ENCODE results near the gene MDP1. TPM values are rescaled to one million over a fixed set of nuclear protein-coding genes. Genes with fewer than 3 reads are reported as not detected.
A peak's percentile ranks its signal among the peaks of the same experiment; 100 is the strongest.
"Not testable (repeated sequence)": the region's sequence is repeated elsewhere in the genome, so short reads cannot be mapped to it uniquely, and the experiment has no call there.

Gene MDP1
- total and polyA plus RNA-seq, 3 experiments from 2014 or later, result 15.5 to 25.8 (median 16.2) TPM

DNA sequence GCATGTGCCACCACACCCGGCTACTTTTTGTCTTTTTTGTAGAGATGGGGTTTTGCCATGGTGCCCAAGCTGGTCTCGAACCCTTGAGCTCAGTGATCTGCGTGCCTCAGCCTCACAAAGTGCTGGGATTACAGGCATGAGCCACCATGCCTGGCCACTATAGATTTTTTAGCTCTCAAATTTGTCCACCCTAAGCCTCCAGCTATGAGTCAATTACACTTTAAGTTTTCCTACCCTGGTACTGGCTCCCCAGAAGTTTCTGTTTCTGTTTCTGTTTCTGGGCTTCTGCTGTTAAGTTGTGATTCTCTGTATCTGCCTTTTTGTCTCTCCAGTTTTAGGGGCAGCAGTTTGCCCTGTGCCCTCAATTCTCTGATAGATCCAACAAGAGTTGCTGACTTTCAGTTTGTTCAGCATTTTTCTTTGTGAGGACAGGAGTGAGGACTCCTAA, 30.9 kb upstream of the MDP1 start:
- H3K4me3 Mint-ChIP-seq, result peak overlapping the region; percentile 54 to 75 (median 66)
- CTCF ChIA-PET, result interaction anchor here (0.7 to 12.1 kb wide), 9 partner anchors 17 to 190 kb away, joined by 3 to 151 read pairs (median 33); partner anchors contain the start of genes CBLN3, CIDEB, DHRS1 and KHNYN
- peaks cover 15% of the 10 kb centered on the region for H3K4me1 ChIP-seq (ENCODE audit: insufficient read depth, low read length)
- H3K27me3 ChIP-seq (ENCODE audit: insufficient read depth, low read length, poor library complexity, severe bottlenecking), result no peaks in the 10 kb centered on the region
- H3K27ac ChIP-seq (ENCODE audit: low read depth, low read length), result no peak overlapping the region
- H3K4me3 ChIP-seq (ENCODE audit: low read length), result no peak overlapping the region
- H3K4me1 Mint-ChIP-seq, result peaks cover 27 to 39% (median 39%) of the 10 kb centered on the region in 3 donors
- no peaks in the 10 kb centered on the region for H3K9me3 Mint-ChIP-seq
- peak in 1 of 5 donors; percentile 35 for DNase-seq
- no peaks in the 10 kb centered on the region for H3K9me3 ChIP-seq (ENCODE audit: low read length)
- no peaks in the 10 kb centered on the region for H3K36me3 ChIP-seq (ENCODE audit: insufficient read depth, low read length)
- H3K27ac Mint-ChIP-seq, result peak overlapping the region; percentile 79 to 98 (median 92)
- no peaks in the 10 kb centered on the region for H3K27me3 Mint-ChIP-seq
- POLR2A ChIA-PET, result interaction anchor here (0.6 to 1.9 kb wide), 7 partner anchors 24 to 183 kb away, joined by 3 to 12 read pairs (median 4); partner anchors contain the start of genes CBLN3, DCAF11, IRF9 and KHNYN
- H3K36me3 Mint-ChIP-seq, result peaks cover 0 to 21% (median 1%) of the 10 kb centered on the region in 3 donors

DNA sequence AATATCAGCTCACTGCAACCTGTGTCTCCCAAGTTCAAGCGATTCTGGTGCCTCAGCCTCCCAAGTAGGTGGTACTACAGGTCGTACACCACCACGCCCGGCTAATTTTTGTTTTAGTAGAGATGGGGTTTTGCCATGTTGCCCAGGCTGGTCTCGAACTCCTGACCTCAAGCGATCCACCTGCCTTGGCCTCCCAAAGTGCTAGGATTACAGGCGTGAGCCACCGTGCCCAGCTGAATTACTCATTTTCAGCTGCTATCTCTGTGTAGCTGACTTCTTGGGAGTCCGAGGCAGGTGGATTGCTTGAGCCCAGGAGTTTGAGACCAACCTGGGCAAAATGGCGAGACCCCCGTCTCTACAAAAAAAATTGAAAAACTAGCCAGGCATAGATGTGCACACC, 29.5 kb upstream of the MDP1 start:
- not testable (repeated sequence) for H3K36me3 ChIP-seq (ENCODE audit: insufficient read depth, low read length); H3K9me3 ChIP-seq (ENCODE audit: low read length); H3K4me3 ChIP-seq (ENCODE audit: low read length); H3K27me3 Mint-ChIP-seq; H3K4me3 Mint-ChIP-seq; DNase-seq; H3K27me3 ChIP-seq (ENCODE audit: insufficient read depth, low read length, poor library complexity, severe bottlenecking); H3K27ac ChIP-seq (ENCODE audit: low read depth, low read length); H3K9me3 Mint-ChIP-seq
- H3K4me1 Mint-ChIP-seq, result peaks cover 36 to 52% (median 52%) of the 10 kb centered on the region in 3 donors
- H3K27ac Mint-ChIP-seq, result peak overlapping the region in 4 of 8 donors; percentile 79 to 95 (median 91)
- CTCF ChIA-PET, result interaction anchor here (0.7 to 12.1 kb wide), 8 partner anchors 25 to 186 kb away, joined by 3 to 151 read pairs (median 48); partner anchors contain the start of genes CBLN3, CIDEB, DHRS1 and KHNYN
- POLR2A ChIA-PET, result interaction anchor here (0.6 kb wide), 1 partner anchor 84 kb away, joined by 3 read pairs; no protein-coding TSS in a partner anchor
- H3K4me1 ChIP-seq (ENCODE audit: insufficient read depth, low read length), result peaks cover 29% of the 10 kb centered on the region
- peaks cover 0 to 23% (median 2%) of the 10 kb centered on the region in 3 donors for H3K36me3 Mint-ChIP-seq

DNA sequence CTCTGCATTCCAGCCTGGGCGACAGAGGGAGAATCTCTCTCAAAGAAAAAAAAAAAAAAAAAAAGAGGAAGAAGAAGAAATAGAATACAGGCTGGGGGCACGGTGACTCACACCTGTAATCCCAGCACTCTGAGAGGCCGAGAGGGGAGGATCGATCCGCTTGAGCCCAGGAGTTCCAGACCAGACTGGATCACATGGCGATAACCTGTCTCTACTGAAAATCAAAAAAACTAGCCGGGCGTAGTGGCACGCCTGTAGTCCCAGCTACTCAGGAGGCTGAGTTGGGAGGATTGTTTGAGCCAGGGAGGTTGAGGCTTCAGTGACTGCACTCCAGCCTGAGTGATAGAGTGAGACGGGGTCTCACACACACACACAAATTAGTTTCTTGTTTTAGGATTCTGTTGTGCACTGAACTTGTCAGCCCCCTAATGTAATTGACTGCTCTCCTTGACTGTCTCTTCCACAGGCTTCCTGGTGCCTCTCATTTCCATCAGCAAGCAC, 27.5 kb upstream of the MDP1 start:
- Histone ChIP-seq H3K27me3 (ENCODE audit: insufficient read depth, low read length, poor library complexity, severe bottlenecking) (no peaks in the 10 kb centered on the region), H3K4me1 (ENCODE audit: insufficient read depth, low read length) (peaks cover 49% of the 10 kb centered on the region), H3K36me3 (ENCODE audit: insufficient read depth, low read length) (peaks cover 27% of the 10 kb centered on the region), H3K4me3 (ENCODE audit: low read length) (peak overlapping the region; percentile 79), H3K27ac (ENCODE audit: low read depth, low read length) (peak overlapping the region; percentile 99), H3K9me3 (ENCODE audit: low read length) (no peaks in the 10 kb centered on the region)
- ChIA-PET POLR2A (interaction anchor here (0.7 to 3.3 kb wide), 13 partner anchors 10 to 200 kb away, joined by 5 to 44 read pairs (median 26); partner anchors contain the start of genes CBLN3, CHMP4A, DCAF11 and DHRS1), CTCF (interaction anchor here (0.6 to 12.1 kb wide), 28 partner anchors 9 to 774 kb away, joined by 3 to 151 read pairs (median 7); partner anchors contain the start of genes ADCY4, CBLN3, CHMP4A and CIDEB)
- Mint-ChIP-seq H3K4me1 (peaks cover 55 to 72% (median 71%) of the 10 kb centered on the region in 3 donors), H3K36me3 (peaks cover 4 to 38% (median 4%) of the 10 kb centered on the region in 3 donors), H3K27me3 (peaks cover 0 to 2% of the 10 kb centered on the region in 2 donors), H3K9me3 (no peaks in the 10 kb centered on the region), H3K27ac (peak overlapping the region; percentile 98 to 100 (median 100)), H3K4me3 (peak overlapping the region; percentile 93 to 99 (median 98))
- peak in 1 of 5 donors; percentile 9 for DNase-seq

DNA sequence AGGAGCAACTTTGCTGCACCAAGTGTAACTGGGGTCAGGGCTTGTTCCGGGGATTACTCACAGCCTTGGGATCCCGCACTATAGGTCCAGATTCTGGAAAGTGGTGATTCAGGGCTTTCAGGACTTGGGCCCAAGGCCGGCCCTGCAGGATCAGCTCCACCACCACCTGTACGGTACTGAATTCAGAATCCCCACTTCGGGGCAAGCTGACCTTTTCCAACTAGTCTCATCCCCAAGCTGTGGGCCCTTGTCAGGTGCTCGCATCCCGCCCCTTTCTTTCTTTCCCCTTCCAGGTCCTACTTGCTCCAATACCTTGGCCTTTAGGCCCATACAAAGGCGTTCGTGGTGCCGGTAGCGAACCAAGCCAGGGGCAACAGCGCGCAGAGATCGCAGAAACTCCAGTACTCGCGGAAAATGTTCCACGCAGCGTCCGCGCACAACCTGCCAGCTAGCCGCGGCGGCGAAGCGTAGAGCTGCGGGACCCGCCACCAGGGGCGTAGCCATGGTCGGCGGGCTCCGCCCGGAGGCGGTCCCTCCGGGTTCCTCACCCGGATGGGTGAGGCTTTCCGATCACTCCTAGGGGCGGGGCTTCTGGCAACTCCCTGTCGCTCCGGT, 26.1 kb upstream of the MDP1 start:
- H3K4me1 ChIP-seq (ENCODE audit: insufficient read depth, low read length), result peaks cover 51% of the 10 kb centered on the region
- H3K4me3 Mint-ChIP-seq, result peak overlapping the region; percentile 93 to 99 (median 98)
- peaks cover 4 to 52% (median 16%) of the 10 kb centered on the region in 3 donors for H3K36me3 Mint-ChIP-seq
- peaks cover 39% of the 10 kb centered on the region for H3K36me3 ChIP-seq (ENCODE audit: insufficient read depth, low read length)
- peaks cover 0 to 2% of the 10 kb centered on the region in 2 donors for H3K27me3 Mint-ChIP-seq
- H3K4me1 Mint-ChIP-seq, result peaks cover 63 to 76% (median 76%) of the 10 kb centered on the region in 3 donors
- H3K9me3 ChIP-seq (ENCODE audit: low read length), result no peaks in the 10 kb centered on the region
- POLR2A ChIA-PET, result interaction anchor here (0.6 to 3.3 kb wide), 23 partner anchors 9 to 201 kb away, joined by 3 to 44 read pairs (median 10); partner anchors contain the start of genes CBLN3, CHMP4A, DCAF11 and DHRS1
- H3K9me3 Mint-ChIP-seq, result no peaks in the 10 kb centered on the region
- H3K27me3 ChIP-seq (ENCODE audit: insufficient read depth, low read length, poor library complexity, severe bottlenecking), result no peaks in the 10 kb centered on the region
- peak overlapping the region; percentile 98 to 100 (median 100) for H3K27ac Mint-ChIP-seq
- peak overlapping the region; percentile 99 for H3K27ac ChIP-seq (ENCODE audit: low read depth, low read length)
- DNase-seq, result peak; percentile 92 to 97 (median 95)
- CTCF ChIA-PET, result interaction anchor here (0.7 to 12.1 kb wide), 39 partner anchors 8 to 200 kb away, joined by 3 to 151 read pairs (median 5); partner anchors contain the start of genes ADCY4, CBLN3, CHMP4A and CIDEB
- H3K4me3 ChIP-seq (ENCODE audit: low read length), result peak overlapping the region; percentile 79

DNA sequence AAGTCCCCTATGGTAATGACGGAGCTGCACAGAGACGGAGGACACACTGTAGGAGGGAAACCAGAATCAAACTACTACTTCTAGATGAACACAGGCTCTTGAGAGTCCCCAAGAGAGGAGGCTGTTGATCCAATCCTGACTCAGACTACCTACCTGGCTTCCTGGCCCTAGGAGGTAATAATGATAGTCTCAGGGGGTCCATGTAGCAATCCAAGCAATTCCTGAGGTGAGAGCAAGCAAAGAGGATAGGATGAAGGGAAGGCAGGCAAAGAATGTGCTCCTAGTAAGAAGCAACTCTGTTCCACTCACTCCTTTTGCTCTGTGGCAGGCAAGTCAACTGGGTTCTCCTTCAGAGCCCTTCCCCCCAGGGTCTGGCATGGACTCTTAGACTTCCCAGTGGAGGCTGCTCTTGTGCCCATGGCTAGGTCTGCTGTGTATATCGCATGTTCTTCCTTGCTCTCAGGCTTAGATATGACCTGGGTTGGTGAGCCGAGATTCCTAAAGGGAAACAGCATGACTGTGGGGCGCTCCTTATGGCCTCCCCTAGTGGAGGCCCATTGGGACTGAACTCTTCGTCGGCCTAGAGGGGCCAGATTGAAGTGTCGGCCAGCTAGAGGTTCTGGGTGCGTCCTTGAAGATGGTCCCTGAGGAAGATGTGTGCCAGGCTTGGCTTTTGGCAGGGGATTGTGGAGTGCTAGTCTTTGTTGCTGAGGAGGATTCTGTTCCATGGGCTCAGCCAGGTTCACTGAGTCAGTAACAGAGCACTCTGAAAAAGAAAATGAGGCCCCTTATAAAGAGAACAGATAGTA, 24.4 kb upstream of the MDP1 start:
- H3K4me1 Mint-ChIP-seq, result peaks cover 68 to 87% (median 81%) of the 10 kb centered on the region in 3 donors
- DNase-seq, result no peak
- H3K4me1 ChIP-seq (ENCODE audit: insufficient read depth, low read length), result peaks cover 48% of the 10 kb centered on the region
- ChIA-PET POLR2A (interaction anchor here (2.9 to 3.3 kb wide), 3 partner anchors 7 to 45 kb away, joined by 30 to 41 read pairs (median 33); partner anchors contain the start of genes CHMP4A, GMPR2, NEDD8 and TM9SF1), CTCF (interaction anchor here (0.9 to 12.1 kb wide), 3 partner anchors 13 to 93 kb away, joined by 3 to 146 read pairs (median 52); partner anchors contain the start of genes ADCY4, CIDEB, LTB4R and LTB4R2)
- H3K27ac ChIP-seq (ENCODE audit: low read depth, low read length), result no peak overlapping the region
- H3K4me3 ChIP-seq (ENCODE audit: low read length), result no peak overlapping the region
- H3K4me3 Mint-ChIP-seq, result peak overlapping the region; percentile 60 to 99 (median 96)
- peaks cover 0 to 2% of the 10 kb centered on the region in 2 donors for H3K27me3 Mint-ChIP-seq
- H3K36me3 ChIP-seq (ENCODE audit: insufficient read depth, low read length), result peaks cover 55% of the 10 kb centered on the region
- no peaks in the 10 kb centered on the region for H3K9me3 ChIP-seq (ENCODE audit: low read length)
- H3K27me3 ChIP-seq (ENCODE audit: insufficient read depth, low read length, poor library complexity, severe bottlenecking), result no peaks in the 10 kb centered on the region
- H3K36me3 Mint-ChIP-seq, result peaks cover 4 to 68% (median 25%) of the 10 kb centered on the region in 3 donors
- H3K27ac Mint-ChIP-seq, result peak overlapping the region; percentile 66 to 99 (median 80)
- no peaks in the 10 kb centered on the region for H3K9me3 Mint-ChIP-seq

DNA sequence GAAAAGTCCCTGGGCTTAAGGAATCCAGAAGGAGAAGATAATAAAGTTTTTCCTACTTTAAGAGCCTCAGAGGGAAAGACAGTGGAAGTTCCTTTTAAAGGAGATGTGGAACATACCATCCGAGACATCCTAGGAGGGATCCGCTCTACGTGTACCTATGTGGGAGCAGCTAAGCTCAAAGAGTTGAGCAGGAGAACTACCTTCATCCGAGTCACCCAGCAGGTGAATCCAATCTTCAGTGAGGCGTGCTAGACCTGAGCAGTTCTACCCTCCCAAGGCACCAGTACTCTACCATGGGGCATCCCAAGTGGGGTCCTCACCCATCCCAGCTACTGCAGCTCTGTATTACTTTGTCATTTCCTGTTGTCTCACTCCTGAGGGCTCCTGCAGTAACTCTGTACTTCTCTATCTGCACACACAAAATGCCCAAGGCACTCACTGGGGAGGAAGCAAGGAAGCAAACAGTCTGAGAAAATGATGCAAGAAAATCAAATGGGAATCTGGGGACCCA, 22.7 kb upstream of the MDP1 start:
- peaks cover 62% of the 10 kb centered on the region for H3K4me1 ChIP-seq (ENCODE audit: insufficient read depth, low read length)
- peaks cover 0 to 2% of the 10 kb centered on the region in 2 donors for H3K27me3 Mint-ChIP-seq
- H3K4me3 Mint-ChIP-seq, result peak overlapping the region in 1 of 7 donors; percentile 96
- no peak overlapping the region for H3K4me3 ChIP-seq (ENCODE audit: low read length)
- H3K27ac Mint-ChIP-seq, result peak overlapping the region in 7 of 8 donors; percentile 13 to 99 (median 51)
- no peaks in the 10 kb centered on the region for H3K27me3 ChIP-seq (ENCODE audit: insufficient read depth, low read length, poor library complexity, severe bottlenecking)
- no peak for DNase-seq
- H3K9me3 ChIP-seq (ENCODE audit: low read length), result no peaks in the 10 kb centered on the region
- H3K36me3 Mint-ChIP-seq, result peaks cover 4 to 81% (median 25%) of the 10 kb centered on the region in 3 donors
- peaks cover 70% of the 10 kb centered on the region for H3K36me3 ChIP-seq (ENCODE audit: insufficient read depth, low read length)
- ChIA-PET CTCF (interaction anchor here (1.5 to 12.1 kb wide), 4 partner anchors 22 to 193 kb away, joined by 6 to 146 read pairs (median 6); partner anchors contain the start of genes CIDEB, LTB4R, LTB4R2 and MDP1), POLR2A (interaction anchor here (0.7 to 1.4 kb wide), 3 partner anchors 25 to 128 kb away, joined by 3 read pairs; partner anchors contain the start of gene CHMP4A)
- no peak overlapping the region for H3K27ac ChIP-seq (ENCODE audit: low read depth, low read length)
- no peaks in the 10 kb centered on the region for H3K9me3 Mint-ChIP-seq
- peaks cover 73 to 96% (median 91%) of the 10 kb centered on the region in 3 donors for H3K4me1 Mint-ChIP-seq
